Effector CD4-positive, alpha-beta T cell (primary cell): ENCODE measurements around the gene HAPLN3.

Source experiments
- DNase-seq: peaks from one replicate; pipeline ENCODE4 v3.0.0-alpha.2; 2020

Gene HAPLN3

GRCh38 chr15:88891540-88892254 is 3.6 kb downstream of the HAPLN3 start:
- no peak for DNase-seq

- no peak for DNase-seq
These were observed 4.8 kb downstream of the HAPLN3 start for GRCh38 chr15:88890495-88890894.

GRCh38 chr15:88888719-88889118 is 6.6 kb downstream of the HAPLN3 start:
- DNase-seq: no peak

- no peak for DNase-seq
These were observed 8.2 kb downstream of the HAPLN3 start for GRCh38 chr15:88887068-88887580.

- no peak for DNase-seq
These were observed 12.6 kb downstream of the HAPLN3 start for GRCh38 chr15:88882785-88883184.

GRCh38 chr15:88881775-88882174 is 13.6 kb downstream of the HAPLN3 start:
- no peak for DNase-seq

- DNase-seq: no peak
These were observed 14.2 kb downstream of the HAPLN3 start for GRCh38 chr15:88880944-88881740.

GRCh38 chr15:88878720-88879184 is 16.6 kb downstream of the HAPLN3 start:
- no peak for DNase-seq

- no peak for DNase-seq
These were observed 17.4 kb downstream of the HAPLN3 start for GRCh38 chr15:88877906-88878305.

- no peak for DNase-seq
These were observed 17.9 kb downstream of the HAPLN3 start for GRCh38 chr15:88877415-88877814.

GRCh38 chr15:88876573-88876972 is 18.8 kb downstream of the HAPLN3 start:
- DNase-seq: no peak

GRCh38 chr15:88874684-88875083 is 20.7 kb downstream of the HAPLN3 start:
- DNase-seq: no peak

GRCh38 chr15:88874275-88874674 is 21.1 kb downstream of the HAPLN3 start:
- DNase-seq: no peak

- DNase-seq: no peak
These were observed 21.6 kb downstream of the HAPLN3 start for GRCh38 chr15:88873786-88874185.

GRCh38 chr15:88872706-88873105 is 22.6 kb downstream of the HAPLN3 start:
- no peak for DNase-seq

- DNase-seq: no peak
These were observed 23.2 kb downstream of the HAPLN3 start for GRCh38 chr15:88872106-88872505.

GRCh38 chr15:88871313-88871712 is 24.0 kb downstream of the HAPLN3 start:
- DNase-seq: no peak

- DNase-seq: no peak
These were observed 29.0 kb downstream of the HAPLN3 start for GRCh38 chr15:88866295-88866881.

GRCh38 chr15:88865498-88866099 is 29.7 kb downstream of the HAPLN3 start:
- no peak for DNase-seq

GRCh38 chr15:88864861-88865497 is 30.4 kb downstream of the HAPLN3 start:
- no peak for DNase-seq

- no peak for DNase-seq
These were observed 31.9 kb downstream of the HAPLN3 start for GRCh38 chr15:88863412-88863811.

GRCh38 chr15:88860212-88860611 is 35.1 kb downstream of the HAPLN3 start:
- no peak for DNase-seq

GRCh38 chr15:88859550-88859949 is 35.8 kb downstream of the HAPLN3 start:
- no peak for DNase-seq
